GM23338 (cell line): Measurements from ENCODE around the gene LARGE1. TPM values are rescaled to one million over a fixed set of nuclear protein-coding genes. Genes with fewer than 3 reads are reported as not detected.

Experiments
- ATAC-seq: fragments of 200-7000 bp; cut with Tn5 transposase; 3 replicates; pipeline ENCODE4 v1.9.1; 2020
- DNase-seq: peaks from one replicate; pipeline ENCODE4 v3.0.0-alpha.2; 2015; ENCODE audit warnings: low spot score
- H2AFZ ChIP-seq: fragments of 200-600 bp; sonication (generic); 2 replicates; pipeline ENCODE4 v1.8.0; 2016; ENCODE audit warnings: antibody characterized with exemption, mild to moderate bottlenecking, moderate library complexity
- H3F3A ChIP-seq: fragments of 200-600 bp; sonication (generic); replicated peaks from 2 replicates; pipeline ENCODE4 v1.8.0; 2017; ENCODE audit warnings: antibody characterized with exemption, mixed run types, low read depth
- H3K27ac ChIP-seq: fragments of 200-600 bp; sonication (generic); 2 replicates; pipeline ENCODE4 v1.6.1; 2016; ENCODE audit warnings: low read depth
- H3K27me3 ChIP-seq: fragments of 200-600 bp; sonication (generic); 2 replicates; pipeline ENCODE4 v1.8.0; 2016; ENCODE audit warnings: mild to moderate bottlenecking, mixed run types, moderate library complexity; ENCODE audit not compliant: insufficient read depth
- H3K36me3 ChIP-seq: fragments of 200-600 bp; sonication (generic); 2 replicates; pipeline ENCODE4 v1.8.0; 2016; ENCODE audit warnings: mild to moderate bottlenecking; ENCODE audit not compliant: insufficient read depth
- H3K4me1 ChIP-seq: fragments of 200-600 bp; sonication (generic); 2 replicates; pipeline ENCODE4 v1.8.0; 2016; ENCODE audit warnings: mild to moderate bottlenecking, moderate library complexity; ENCODE audit not compliant: insufficient read depth
- H3K4me2 ChIP-seq: fragments of 200-600 bp; sonication (generic); 2 replicates; pipeline ENCODE4 v1.7.1; 2017; ENCODE audit warnings: mixed run types
- H3K4me3 ChIP-seq: fragments of 200-600 bp; sonication (generic); 2 replicates; pipeline ENCODE4 v1.6.1; 2016; ENCODE audit warnings: mixed run types
- H3K79me2 ChIP-seq: fragments of 200-600 bp; sonication (generic); replicated peaks from 2 replicates; pipeline ENCODE4 v1.8.0; 2017; ENCODE audit warnings: mild to moderate bottlenecking; ENCODE audit not compliant: insufficient read depth
- H3K9me2 ChIP-seq: fragments of 200-600 bp; sonication (generic); 2 replicates; pipeline ENCODE4 v1.8.0; 2017; ENCODE audit not compliant: insufficient read depth
- H4K20me1 ChIP-seq: fragments of 200-600 bp; sonication (generic); replicated peaks from 2 replicates; pipeline ENCODE4 v1.8.0; 2017; ENCODE audit warnings: mild to moderate bottlenecking; ENCODE audit not compliant: insufficient read depth
- H3K27ac Mint-ChIP-seq: 2 replicates; pipeline ENCODE4 v1.8.0; 2020; ENCODE audit warnings: inconsistent platforms, mild to moderate bottlenecking, moderate library complexity, mixed read lengths
- H3K27me3 Mint-ChIP-seq: 3 replicates; pipeline ENCODE4 v1.8.0; 2022; ENCODE audit warnings: low read depth, mild to moderate bottlenecking, moderate library complexity, mixed read lengths, inconsistent platforms; ENCODE audit not compliant: insufficient read depth, poor library complexity
- H3K36me3 Mint-ChIP-seq: 3 replicates; pipeline ENCODE4 v1.8.0; 2021; ENCODE audit warnings: low read depth, mild to moderate bottlenecking, inconsistent platforms, moderate library complexity, mixed read lengths
- H3K4me1 Mint-ChIP-seq: 3 replicates; pipeline ENCODE4 v1.8.0; 2020; ENCODE audit warnings: mild to moderate bottlenecking, inconsistent platforms, mixed read lengths
- H3K4me3 Mint-ChIP-seq: 3 replicates; pipeline ENCODE4 v1.8.0; 2021; ENCODE audit warnings: moderate library complexity, mild to moderate bottlenecking, inconsistent platforms, mixed read lengths
- H3K9me3 Mint-ChIP-seq: 3 replicates; pipeline ENCODE4 v1.8.0; 2020; ENCODE audit warnings: moderate library complexity, mild to moderate bottlenecking, inconsistent platforms, mixed read lengths
- CREB1 ChIP-seq: fragments of 250-450 bp; sonication (Bioruptor Pico); IDR thresholded peaks from 2 replicates; pipeline ENCODE4 v1.5.0; 2020; ENCODE audit warnings: low read depth, mild to moderate bottlenecking, moderate library complexity
- CTCF ChIP-seq, 2 experiments: fragments of 200-600 bp in 1 of 2; sonication (generic) in 1 of 2; conservative IDR thresholded peaks; 2 replicates each; pipeline versions ENCODE4 v1.5.1 to v1.6.1; 2016 to 2017; ENCODE audit warnings: antibody characterized with exemption in 2 of 2, low read depth in 2 of 2, mild to moderate bottlenecking in 2 of 2, moderate library complexity in 1 of 2
- EZH2 ChIP-seq: fragments of 200-600 bp; sonication (generic); IDR thresholded peaks from one replicate; pipeline ENCODE4 v1.8.0; 2017; ENCODE audit warnings: antibody characterized with exemption, mild to moderate bottlenecking, low read depth; ENCODE audit not compliant: unreplicated experiment
- EZH2phosphoT487 ChIP-seq: fragments of 200-600 bp; sonication (generic); IDR thresholded peaks from one replicate; pipeline ENCODE4 v1.8.1; 2018; ENCODE audit warnings: antibody characterized with exemption; ENCODE audit not compliant: unreplicated experiment
- JUNB ChIP-seq: IDR thresholded peaks from one replicate; pipeline ENCODE4 v1.6.1; 2016; ENCODE audit warnings: antibody characterized with exemption; ENCODE audit not compliant: unreplicated experiment
- NANOG ChIP-seq: IDR thresholded peaks from 2 replicates; pipeline ENCODE4 v1.6.1; 2016; ENCODE audit warnings: antibody characterized with exemption, borderline replicate concordance
- POLR2AphosphoS5 ChIP-seq: IDR thresholded peaks from 2 replicates; pipeline ENCODE4 v1.6.1; 2016; ENCODE audit warnings: antibody characterized with exemption, low read depth
- STAT1 ChIP-seq: IDR thresholded peaks from one replicate; pipeline ENCODE4 v1.6.1; 2016; ENCODE audit warnings: antibody characterized with exemption; ENCODE audit not compliant: unreplicated experiment
- ZNF114 ChIP-seq: fragments of 250-450 bp; sonication (Bioruptor Pico); IDR thresholded peaks from 2 replicates; pipeline ENCODE4 v1.5.0; 2020; ENCODE audit warnings: mild to moderate bottlenecking, moderate library complexity
- ZNF331 ChIP-seq: fragments of 250-450 bp; sonication (Bioruptor Pico); IDR thresholded peaks from 2 replicates; pipeline ENCODE4 v1.5.0; 2020; ENCODE audit warnings: low read depth, mild to moderate bottlenecking, moderate library complexity
- polyA plus RNA-seq: library from polyadenylated mRNA; unstranded; fragments of >200 nt; fragmentation: Nextera tagmentation; extraction: Ambion mirVana; gene quantifications from 2 replicates; pipeline ENCODE4 v1.2.1, GENCODE V29; 2016
- total RNA-seq: library from RNA; depleted of rRNA; stranded (reverse); fragments of >200 nt; shearing (Covaris generic); gene quantifications from 2 replicates; pipeline ENCODE4 v1.2.3, GENCODE V29; 2014
- TF ChIP-seq, protein P1 (sequence below): IDR thresholded peaks from one replicate; pipeline ENCODE4 v1.6.1; 2018; ENCODE audit warnings: antibody characterized with exemption; ENCODE audit not compliant: unreplicated experiment
- TF ChIP-seq, protein P2 (sequence below): IDR thresholded peaks from 2 replicates; pipeline ENCODE4 v1.6.1; 2016; ENCODE audit warnings: antibody characterized with exemption
- TF ChIP-seq, protein P3 (sequence below): fragments of 250-450 bp; sonication (Bioruptor Pico); IDR thresholded peaks from 2 replicates; pipeline ENCODE4 v1.5.0; 2020; ENCODE audit warnings: mild to moderate bottlenecking, moderate library complexity

LARGE1 gene
- total and polyA plus RNA-seq, 2 experiments from 2014 or later: 12.8 to 75.6 TPM

GRCh38 chr22:33539202-33539901, 380.9 kb downstream of the LARGE1 start:
- DNase-seq (no peak), ATAC-seq (no peak)
- peaks cover 2% of the 10 kb centered on the region for H3K27me3 Mint-ChIP-seq
- Histone ChIP-seq H3K27me3 (no peaks in the 10 kb centered on the region), H3K36me3 (no peaks in the 10 kb centered on the region), H3K79me2 (peaks cover 32% of the 10 kb centered on the region), H2AFZ (no peak overlapping the region), H3F3A (no peaks in the 10 kb centered on the region), H3K4me2 (no peak overlapping the region), H3K27ac (no peak overlapping the region), H4K20me1 (peaks cover 8% of the 10 kb centered on the region), H3K4me1 (no peaks in the 10 kb centered on the region), H3K4me3 (no peak overlapping the region), H3K9me2 (no peaks in the 10 kb centered on the region)
- no peak overlapping the region for H3K4me3 Mint-ChIP-seq
- TF ChIP-seq EZH2: no peak
- TF ChIP-seq, protein P1, sequence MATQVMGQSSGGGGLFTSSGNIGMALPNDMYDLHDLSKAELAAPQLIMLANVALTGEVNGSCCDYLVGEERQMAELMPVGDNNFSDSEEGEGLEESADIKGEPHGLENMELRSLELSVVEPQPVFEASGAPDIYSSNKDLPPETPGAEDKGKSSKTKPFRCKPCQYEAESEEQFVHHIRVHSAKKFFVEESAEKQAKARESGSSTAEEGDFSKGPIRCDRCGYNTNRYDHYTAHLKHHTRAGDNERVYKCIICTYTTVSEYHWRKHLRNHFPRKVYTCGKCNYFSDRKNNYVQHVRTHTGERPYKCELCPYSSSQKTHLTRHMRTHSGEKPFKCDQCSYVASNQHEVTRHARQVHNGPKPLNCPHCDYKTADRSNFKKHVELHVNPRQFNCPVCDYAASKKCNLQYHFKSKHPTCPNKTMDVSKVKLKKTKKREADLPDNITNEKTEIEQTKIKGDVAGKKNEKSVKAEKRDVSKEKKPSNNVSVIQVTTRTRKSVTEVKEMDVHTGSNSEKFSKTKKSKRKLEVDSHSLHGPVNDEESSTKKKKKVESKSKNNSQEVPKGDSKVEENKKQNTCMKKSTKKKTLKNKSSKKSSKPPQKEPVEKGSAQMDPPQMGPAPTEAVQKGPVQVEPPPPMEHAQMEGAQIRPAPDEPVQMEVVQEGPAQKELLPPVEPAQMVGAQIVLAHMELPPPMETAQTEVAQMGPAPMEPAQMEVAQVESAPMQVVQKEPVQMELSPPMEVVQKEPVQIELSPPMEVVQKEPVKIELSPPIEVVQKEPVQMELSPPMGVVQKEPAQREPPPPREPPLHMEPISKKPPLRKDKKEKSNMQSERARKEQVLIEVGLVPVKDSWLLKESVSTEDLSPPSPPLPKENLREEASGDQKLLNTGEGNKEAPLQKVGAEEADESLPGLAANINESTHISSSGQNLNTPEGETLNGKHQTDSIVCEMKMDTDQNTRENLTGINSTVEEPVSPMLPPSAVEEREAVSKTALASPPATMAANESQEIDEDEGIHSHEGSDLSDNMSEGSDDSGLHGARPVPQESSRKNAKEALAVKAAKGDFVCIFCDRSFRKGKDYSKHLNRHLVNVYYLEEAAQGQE: no peak
- no peak for TF ChIP-seq POLR2AphosphoS5
- TF ChIP-seq, protein P2, sequence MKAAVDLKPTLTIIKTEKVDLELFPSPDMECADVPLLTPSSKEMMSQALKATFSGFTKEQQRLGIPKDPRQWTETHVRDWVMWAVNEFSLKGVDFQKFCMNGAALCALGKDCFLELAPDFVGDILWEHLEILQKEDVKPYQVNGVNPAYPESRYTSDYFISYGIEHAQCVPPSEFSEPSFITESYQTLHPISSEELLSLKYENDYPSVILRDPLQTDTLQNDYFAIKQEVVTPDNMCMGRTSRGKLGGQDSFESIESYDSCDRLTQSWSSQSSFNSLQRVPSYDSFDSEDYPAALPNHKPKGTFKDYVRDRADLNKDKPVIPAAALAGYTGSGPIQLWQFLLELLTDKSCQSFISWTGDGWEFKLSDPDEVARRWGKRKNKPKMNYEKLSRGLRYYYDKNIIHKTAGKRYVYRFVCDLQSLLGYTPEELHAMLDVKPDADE: no peak
- TF ChIP-seq, protein P3, sequence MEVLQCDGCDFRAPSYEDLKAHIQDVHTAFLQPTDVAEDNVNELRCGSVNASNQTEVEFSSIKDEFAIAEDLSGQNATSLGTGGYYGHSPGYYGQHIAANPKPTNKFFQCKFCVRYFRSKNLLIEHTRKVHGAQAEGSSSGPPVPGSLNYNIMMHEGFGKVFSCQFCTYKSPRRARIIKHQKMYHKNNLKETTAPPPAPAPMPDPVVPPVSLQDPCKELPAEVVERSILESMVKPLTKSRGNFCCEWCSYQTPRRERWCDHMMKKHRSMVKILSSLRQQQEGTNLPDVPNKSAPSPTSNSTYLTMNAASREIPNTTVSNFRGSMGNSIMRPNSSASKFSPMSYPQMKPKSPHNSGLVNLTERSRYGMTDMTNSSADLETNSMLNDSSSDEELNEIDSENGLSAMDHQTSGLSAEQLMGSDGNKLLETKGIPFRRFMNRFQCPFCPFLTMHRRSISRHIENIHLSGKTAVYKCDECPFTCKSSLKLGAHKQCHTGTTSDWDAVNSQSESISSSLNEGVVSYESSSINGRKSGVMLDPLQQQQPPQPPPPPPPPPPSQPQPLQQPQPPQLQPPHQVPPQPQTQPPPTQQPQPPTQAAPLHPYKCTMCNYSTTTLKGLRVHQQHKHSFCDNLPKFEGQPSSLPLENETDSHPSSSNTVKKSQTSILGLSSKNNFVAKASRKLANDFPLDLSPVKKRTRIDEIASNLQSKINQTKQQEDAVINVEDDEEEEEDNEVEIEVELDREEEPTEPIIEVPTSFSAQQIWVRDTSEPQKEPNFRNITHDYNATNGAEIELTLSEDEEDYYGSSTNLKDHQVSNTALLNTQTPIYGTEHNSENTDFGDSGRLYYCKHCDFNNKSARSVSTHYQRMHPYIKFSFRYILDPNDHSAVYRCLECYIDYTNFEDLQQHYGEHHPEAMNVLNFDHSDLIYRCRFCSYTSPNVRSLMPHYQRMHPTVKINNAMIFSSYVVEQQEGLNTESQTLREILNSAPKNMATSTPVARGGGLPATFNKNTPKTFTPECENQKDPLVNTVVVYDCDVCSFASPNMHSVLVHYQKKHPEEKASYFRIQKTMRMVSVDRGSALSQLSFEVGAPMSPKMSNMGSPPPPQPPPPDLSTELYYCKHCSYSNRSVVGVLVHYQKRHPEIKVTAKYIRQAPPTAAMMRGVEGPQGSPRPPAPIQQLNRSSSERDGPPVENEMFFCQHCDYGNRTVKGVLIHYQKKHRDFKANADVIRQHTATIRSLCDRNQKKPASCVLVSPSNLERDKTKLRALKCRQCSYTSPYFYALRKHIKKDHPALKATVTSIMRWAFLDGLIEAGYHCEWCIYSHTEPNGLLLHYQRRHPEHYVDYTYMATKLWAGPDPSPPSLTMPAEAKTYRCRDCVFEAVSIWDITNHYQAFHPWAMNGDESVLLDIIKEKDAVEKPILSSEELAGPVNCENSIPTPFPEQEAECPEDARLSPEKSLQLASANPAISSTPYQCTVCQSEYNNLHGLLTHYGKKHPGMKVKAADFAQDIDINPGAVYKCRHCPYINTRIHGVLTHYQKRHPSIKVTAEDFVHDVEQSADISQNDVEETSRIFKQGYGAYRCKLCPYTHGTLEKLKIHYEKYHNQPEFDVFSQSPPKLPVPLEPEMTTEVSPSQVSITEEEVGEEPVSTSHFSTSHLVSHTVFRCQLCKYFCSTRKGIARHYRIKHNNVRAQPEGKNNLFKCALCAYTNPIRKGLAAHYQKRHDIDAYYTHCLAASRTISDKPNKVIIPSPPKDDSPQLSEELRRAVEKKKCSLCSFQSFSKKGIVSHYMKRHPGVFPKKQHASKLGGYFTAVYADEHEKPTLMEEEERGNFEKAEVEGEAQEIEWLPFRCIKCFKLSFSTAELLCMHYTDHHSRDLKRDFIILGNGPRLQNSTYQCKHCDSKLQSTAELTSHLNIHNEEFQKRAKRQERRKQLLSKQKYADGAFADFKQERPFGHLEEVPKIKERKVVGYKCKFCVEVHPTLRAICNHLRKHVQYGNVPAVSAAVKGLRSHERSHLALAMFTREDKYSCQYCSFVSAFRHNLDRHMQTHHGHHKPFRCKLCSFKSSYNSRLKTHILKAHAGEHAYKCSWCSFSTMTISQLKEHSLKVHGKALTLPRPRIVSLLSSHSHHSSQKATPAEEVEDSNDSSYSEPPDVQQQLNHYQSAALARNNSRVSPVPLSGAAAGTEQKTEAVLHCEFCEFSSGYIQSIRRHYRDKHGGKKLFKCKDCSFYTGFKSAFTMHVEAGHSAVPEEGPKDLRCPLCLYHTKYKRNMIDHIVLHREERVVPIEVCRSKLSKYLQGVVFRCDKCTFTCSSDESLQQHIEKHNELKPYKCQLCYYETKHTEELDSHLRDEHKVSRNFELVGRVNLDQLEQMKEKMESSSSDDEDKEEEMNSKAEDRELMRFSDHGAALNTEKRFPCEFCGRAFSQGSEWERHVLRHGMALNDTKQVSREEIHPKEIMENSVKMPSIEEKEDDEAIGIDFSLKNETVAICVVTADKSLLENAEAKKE (CRISPR knock-in tag): no peak
- TF ChIP-seq EZH2phosphoT487: no peak
- no peak for TF ChIP-seq JUNB
- TF ChIP-seq ZNF331 (CRISPR knock-in tag): no peak
- TF ChIP-seq CTCF (conservative IDR thresholded peaks at IDR 0.05; ENCODE audit: low read depth in 2 of 2): no peak
- no peak for TF ChIP-seq ZNF114 (CRISPR knock-in tag)
- TF ChIP-seq CREB1 (CRISPR knock-in tag): no peak
- no peak for TF ChIP-seq NANOG
- TF ChIP-seq STAT1: no peak
- H3K4me1 Mint-ChIP-seq: peaks cover 19% of the 10 kb centered on the region
- H3K36me3 Mint-ChIP-seq: peaks cover 10% of the 10 kb centered on the region; the same call in 2 of the 3 replicates
- no peak overlapping the region for H3K27ac Mint-ChIP-seq
- H3K9me3 Mint-ChIP-seq: no peaks in the 10 kb centered on the region
